HEK293T (cell line): ENCODE results near the gene EXOC3L1.

Source experiments
- ARNT ChIP-seq: fragments of 450-650 bp; IDR thresholded peaks from 2 replicates; pipeline ENCODE4 v1.6.1; 2017; ENCODE audit warnings: mild to moderate bottlenecking
- BHLHE40 ChIP-seq: fragments of 450-650 bp; IDR thresholded peaks from 2 replicates; pipeline ENCODE4 v1.6.1; 2016; ENCODE audit warnings: mild to moderate bottlenecking, moderate library complexity, borderline replicate concordance
- ELF4 ChIP-seq: fragments of 450-650 bp; IDR thresholded peaks from 2 replicates; pipeline ENCODE4 v1.6.1; 2017; ENCODE audit warnings: antibody characterized with exemption
- FOXA1 ChIP-seq: fragments of 450-650 bp; IDR thresholded peaks from 2 replicates; pipeline ENCODE4 v1.6.1; 2016; ENCODE audit warnings: mild to moderate bottlenecking
- FOXK2 ChIP-seq: fragments of 450-650 bp; IDR thresholded peaks from 2 replicates; pipeline ENCODE4 v1.6.1; 2016; ENCODE audit warnings: mild to moderate bottlenecking
- L3MBTL2 ChIP-seq: fragments of 450-650 bp; conservative IDR thresholded peaks from 2 replicates; pipeline ENCODE4 v1.6.1; 2016; ENCODE audit warnings: mild to moderate bottlenecking
- NFRKB ChIP-seq: fragments of 450-650 bp; IDR thresholded peaks from 2 replicates; pipeline ENCODE4 v1.6.1; 2016; ENCODE audit warnings: mild to moderate bottlenecking, moderate library complexity
- SP1 ChIP-seq: fragments of 450-650 bp; IDR thresholded peaks from 2 replicates; pipeline ENCODE4 v1.6.1; 2017
- SUZ12 ChIP-seq: fragments of 450-650 bp; IDR thresholded peaks from 2 replicates; pipeline ENCODE4 v1.6.1; 2016; ENCODE audit warnings: mild to moderate bottlenecking
- TARDBP ChIP-seq: fragments of 450-650 bp; IDR thresholded peaks from 2 replicates; pipeline ENCODE4 v1.6.1; 2016
- TF ChIP-seq, protein P1 (sequence below): fragments of 450-650 bp; IDR thresholded peaks from 2 replicates; pipeline ENCODE4 v1.6.1; 2016

DNA sequence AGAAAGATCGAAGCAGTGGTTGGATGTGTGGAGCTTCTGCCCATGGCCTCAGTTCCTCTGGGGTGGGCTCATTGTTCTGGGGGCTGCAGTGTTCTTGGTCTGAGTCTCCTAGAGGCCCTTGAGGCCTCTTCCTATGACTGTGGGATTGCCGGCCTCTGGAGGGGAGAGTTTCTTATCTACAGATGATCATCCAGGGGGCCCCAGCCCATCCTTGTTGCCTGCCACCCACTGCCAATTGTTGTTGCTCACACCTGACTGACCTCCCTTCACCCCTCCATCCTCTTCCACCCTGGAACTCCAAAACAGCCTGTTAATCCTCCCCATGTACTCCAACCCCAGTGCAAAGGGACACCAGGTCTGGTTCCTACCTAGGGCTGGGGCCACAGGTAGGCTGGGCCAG, 45.0 kb downstream of the EXOC3L1 start:
- TF ChIP-seq ARNT, result no peak
- TF ChIP-seq L3MBTL2, result no peak
- TF ChIP-seq ELF4, result no peak
- TF ChIP-seq SP1, result no peak
- no peak for TF ChIP-seq BHLHE40
- TF ChIP-seq TARDBP, result no peak
- no peak for TF ChIP-seq NFRKB
- no peak for TF ChIP-seq FOXA1
- no peak for TF ChIP-seq FOXK2
- TF ChIP-seq, protein P1, sequence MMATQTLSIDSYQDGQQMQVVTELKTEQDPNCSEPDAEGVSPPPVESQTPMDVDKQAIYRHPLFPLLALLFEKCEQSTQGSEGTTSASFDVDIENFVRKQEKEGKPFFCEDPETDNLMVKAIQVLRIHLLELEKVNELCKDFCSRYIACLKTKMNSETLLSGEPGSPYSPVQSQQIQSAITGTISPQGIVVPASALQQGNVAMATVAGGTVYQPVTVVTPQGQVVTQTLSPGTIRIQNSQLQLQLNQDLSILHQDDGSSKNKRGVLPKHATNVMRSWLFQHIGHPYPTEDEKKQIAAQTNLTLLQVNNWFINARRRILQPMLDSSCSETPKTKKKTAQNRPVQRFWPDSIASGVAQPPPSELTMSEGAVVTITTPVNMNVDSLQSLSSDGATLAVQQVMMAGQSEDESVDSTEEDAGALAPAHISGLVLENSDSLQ, result no peak
- TF ChIP-seq SUZ12, result no peak
